Choroid plexus epithelial cell (primary cell): Measurements from ENCODE around the gene RNF41.
"Not testable (repeated sequence)": the region's sequence is repeated elsewhere in the genome, so short reads cannot be mapped to it uniquely, and the experiment has no call there.

Source experiments
- DNase-seq: peaks from one replicate; pipeline ENCODE4 v3.0.0-alpha.2; 2010; ENCODE audit warnings: low read depth
- H3K4me3 ChIP-seq: 2 replicates; pipeline ENCODE4 v1.5.1; 2011; ENCODE audit warnings: low read depth, mild to moderate bottlenecking, control low read depth, low read length, moderate library complexity
- TF ChIP-seq, protein P1 (sequence below): conservative IDR thresholded peaks from 2 replicates; pipeline ENCODE4 v1.5.1; 2011; ENCODE audit warnings: low read depth, mild to moderate bottlenecking, control low read depth, inconsistent platforms, low read length, moderate library complexity

The RNF41 gene

DNA sequence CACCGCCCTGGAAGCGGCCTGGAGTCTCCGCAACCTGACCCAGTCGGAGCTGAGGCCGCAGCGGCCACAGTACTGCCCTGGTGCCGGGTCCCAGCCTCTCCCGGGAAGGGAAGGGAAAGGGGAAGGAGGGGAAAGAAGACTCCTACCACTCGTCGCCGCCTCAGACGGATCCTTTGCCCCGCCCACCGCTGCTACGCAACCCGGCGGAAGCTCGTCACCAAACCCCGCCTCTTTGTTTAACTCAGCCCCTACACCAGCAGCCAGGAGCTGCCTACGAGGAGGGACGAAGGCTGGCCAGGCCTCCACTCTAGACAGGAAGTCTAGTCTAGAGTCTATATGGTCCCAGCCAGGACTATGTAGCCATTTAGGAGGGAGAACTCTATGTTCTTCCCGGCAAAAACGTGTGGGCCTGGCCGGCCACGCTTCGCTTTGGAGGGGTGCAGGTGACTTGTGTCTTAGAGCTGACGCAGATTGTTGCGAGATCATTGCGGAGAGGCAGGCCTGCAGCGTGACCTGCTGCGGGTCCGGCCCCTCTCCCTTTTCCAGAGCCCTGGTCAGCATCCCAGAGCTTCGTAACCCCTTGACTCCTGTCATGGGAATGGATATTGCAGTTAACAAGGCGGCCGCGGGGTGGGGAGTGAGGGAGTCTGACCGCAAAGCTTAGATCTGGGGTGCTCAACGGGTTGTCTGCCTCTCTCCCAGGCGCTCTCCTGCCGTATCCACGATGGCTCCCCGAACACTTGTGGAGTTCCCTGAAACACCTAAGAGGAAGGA, at the start of gene RNF41:
Gene RNF41, minus strand, starts transcription at position 166 of the 774 bp plus-strand sequence. CDS start 7,875 bp downstream, outside the sequence.
- peak; percentile 99 for DNase-seq
- peak within 1 kb of the TSS; percentile 93 for H3K4me3 ChIP-seq
- TF ChIP-seq, protein P1, sequence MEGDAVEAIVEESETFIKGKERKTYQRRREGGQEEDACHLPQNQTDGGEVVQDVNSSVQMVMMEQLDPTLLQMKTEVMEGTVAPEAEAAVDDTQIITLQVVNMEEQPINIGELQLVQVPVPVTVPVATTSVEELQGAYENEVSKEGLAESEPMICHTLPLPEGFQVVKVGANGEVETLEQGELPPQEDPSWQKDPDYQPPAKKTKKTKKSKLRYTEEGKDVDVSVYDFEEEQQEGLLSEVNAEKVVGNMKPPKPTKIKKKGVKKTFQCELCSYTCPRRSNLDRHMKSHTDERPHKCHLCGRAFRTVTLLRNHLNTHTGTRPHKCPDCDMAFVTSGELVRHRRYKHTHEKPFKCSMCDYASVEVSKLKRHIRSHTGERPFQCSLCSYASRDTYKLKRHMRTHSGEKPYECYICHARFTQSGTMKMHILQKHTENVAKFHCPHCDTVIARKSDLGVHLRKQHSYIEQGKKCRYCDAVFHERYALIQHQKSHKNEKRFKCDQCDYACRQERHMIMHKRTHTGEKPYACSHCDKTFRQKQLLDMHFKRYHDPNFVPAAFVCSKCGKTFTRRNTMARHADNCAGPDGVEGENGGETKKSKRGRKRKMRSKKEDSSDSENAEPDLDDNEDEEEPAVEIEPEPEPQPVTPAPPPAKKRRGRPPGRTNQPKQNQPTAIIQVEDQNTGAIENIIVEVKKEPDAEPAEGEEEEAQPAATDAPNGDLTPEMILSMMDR, result peak; percentile 28

DNA sequence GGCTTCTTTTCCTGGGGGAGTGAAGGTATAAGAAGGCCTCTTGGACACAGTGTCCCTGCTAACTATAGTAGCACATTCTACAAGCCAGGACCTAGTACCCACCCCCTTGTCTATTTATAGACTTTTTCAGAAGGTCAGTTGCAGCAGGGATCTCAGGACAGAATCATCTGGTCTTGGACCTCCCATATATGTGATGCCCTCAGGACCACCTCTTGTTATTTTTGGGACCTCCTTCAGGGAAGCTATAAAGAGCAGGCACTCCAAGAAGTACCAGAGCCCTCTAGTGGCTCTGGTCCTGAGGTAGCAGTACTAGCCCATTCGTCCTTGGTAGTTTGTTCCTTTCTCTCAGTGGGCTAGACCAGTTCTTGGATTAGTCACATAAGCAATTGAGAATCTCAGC, 49.3 kb upstream of the RNF41 start:
- no peak overlapping the region for H3K4me3 ChIP-seq
- peak; percentile 66 for DNase-seq
- TF ChIP-seq, protein P1, result peak; percentile 74

DNA sequence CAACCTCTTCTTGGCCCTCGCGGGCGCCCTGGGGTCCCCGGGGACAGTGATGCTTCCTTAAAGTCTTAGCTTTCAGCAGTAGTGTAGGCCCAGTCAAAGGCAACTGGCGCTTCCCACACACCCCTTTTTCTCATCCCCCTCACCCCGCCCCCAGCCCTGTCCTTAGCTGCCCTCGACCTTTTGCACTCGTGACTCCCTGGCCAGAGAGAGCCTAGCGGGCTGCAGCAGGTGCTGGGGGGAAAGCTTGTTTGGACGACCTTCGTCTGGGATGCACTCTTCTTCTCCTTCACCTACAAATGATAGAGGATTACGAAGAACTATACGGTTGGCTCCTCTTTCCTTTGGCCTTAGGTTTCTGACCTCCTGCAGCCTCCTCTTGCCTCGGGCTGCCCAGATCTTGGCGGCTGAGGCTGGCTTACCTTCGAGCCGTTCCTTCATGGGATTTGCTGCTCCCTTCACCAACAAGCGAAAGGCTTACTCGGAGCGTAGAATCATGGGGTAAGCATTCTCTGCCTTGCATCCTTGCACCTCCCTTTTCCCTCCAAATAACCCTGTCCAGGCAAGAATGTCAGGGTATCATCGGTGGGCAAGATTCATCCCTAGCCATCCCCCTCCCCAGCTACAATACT, 45.8 kb upstream of the RNF41 start:
- DNase-seq, result no peak
- TF ChIP-seq, protein P1, result no peak
- peak overlapping the region; percentile 88 for H3K4me3 ChIP-seq

DNA sequence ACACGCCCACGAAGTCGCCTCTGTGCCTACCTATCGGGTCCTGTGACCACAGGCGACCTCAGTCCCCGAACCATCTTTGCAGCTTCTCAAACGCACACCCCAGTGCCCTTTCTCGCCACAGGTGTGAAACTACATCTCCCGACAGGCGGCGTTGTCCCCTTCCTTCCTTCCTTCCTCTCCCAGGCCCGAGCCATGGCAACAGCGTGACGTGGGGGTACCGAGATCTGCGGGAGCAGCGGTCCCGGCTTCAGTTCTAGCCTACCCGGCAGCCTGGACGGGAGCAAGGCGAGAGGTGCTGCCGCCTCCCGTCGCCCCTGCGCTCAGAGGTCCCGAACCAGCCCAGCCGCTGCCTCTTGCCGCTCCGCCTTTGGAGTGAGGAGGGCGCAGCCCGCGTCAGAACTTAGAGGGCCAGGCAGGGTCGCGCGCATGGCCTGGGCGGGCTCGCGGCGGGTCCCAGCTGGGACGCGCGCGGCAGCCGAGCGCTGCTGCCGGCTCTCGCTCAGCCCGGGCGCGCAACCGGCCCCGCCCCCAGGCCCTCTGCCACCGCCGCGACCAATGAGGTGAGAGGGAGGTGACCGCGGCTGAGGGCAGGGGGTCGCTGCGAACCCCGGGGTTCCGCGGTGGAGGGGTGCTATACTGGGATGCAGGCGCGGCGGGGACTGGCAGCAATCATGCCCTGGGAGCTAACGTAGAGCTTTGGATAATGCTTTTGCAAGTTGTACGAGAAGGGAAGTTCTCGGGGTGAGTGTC, 45.1 kb upstream of the RNF41 start, which contains the start of gene COQ10A:
Gene COQ10A, plus strand, starts transcription at position 250 of the 750 bp plus-strand sequence. Its CDS starts 177 bp downstream, at position 427.
- DNase-seq, result peak; percentile 86
- H3K4me3 ChIP-seq, result peak within 1 kb of the TSS; percentile 88
- TF ChIP-seq, protein P1, result peak; percentile 79

DNA sequence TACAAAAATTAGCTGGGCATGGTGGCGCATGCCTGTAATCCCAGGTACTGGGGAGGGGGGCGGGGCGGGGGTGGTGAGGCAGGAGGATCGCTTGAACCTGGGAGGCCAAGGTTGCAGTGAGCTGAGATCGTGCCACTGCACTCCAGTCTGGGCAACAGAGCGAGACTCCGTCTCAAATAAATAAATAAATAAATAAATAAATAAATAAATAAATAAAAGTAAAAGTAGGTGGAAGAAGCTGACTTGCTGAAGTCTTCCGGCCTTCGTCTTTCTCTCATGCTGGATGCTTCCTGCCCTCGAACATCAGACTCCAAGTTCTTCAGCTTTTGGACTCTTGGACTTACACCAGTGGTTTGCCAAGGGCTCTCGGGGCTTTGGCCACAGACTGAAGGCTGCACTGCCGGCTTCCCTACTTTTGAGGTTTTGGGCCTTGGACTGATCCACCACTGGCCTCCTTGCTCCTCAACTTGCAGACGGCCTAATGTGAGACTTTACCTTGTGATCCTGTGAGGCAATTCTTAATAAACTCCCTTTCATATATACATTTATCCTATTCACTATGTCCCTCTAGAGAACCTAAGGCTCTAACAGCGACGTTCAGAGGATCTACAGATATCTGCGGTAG, 44.5 kb upstream of the RNF41 start:
- DNase-seq, result not testable (repeated sequence)
- H3K4me3 ChIP-seq, result peak overlapping the region; percentile 88

DNA sequence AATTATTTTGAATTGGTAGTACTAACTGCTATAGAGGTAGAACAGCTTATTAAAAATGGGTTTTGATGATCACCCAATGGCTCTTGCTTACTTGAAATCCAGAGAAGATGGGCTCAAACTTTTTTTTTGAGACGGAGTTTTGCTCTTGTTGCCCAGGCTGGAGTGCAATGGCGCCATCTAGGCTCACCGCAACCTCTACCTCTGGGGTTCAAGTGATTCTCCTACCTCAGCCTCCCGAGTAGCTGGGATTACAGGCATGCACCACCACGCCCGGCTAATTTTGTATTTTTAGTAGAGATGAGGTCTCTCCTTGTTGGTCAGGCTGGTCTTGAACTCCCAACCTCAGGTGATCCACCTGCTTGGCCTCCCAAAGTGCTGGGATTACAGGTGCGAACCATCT, 41.2 kb upstream of the RNF41 start:
- DNase-seq, H3K4me3 ChIP-seq: not testable (repeated sequence)

DNA sequence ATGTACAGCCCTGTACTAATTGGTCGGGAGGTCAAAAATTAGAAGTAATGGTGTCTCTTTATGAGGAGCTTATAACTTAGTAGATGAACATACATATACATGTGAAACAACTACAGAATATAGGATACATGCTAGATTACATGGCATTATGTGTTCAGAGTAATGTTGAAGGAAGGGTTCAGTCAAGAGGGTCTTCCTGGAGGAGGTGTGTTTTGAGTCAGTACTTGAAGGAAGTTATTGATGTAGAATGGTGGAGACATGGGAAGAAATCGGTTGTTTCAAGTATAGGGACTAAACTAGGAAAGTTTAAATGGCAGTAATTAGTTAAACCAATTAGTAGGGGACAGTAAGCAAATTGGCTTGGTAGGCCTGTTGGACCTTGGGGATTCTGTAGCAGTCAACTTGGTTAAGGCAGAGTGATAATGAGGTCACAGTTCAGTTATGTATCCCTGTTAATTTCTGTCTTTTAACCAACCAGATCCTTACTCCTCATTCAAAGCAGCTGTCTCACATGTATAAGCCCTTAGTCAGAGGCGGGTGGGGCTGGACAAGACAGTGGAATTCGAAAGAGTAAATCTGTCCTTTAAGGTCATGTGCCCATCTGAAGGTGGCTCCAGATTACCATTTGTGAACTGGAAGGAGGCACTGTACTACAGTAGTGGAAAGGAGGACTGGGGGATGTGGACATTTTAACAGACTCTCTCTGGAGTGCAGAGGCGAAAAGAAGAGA, 39.9 kb upstream of the RNF41 start:
- TF ChIP-seq, protein P1, result no peak
- peak; percentile 67 for DNase-seq
- H3K4me3 ChIP-seq, result no peak overlapping the region
